ENCODE data around the gene ACSM6. TPM values are rescaled to one million over a fixed set of nuclear protein-coding genes. Genes with fewer than 3 reads are reported as not detected.

The ACSM6 gene
- total RNA-seq, 1 experiment from 2014 or later: not detected

- CTCF ChIA-PET: interaction anchor here (0.8 to 3.1 kb wide), 15 partner anchors 13 to 337 kb away, joined by 3 to 22 read pairs (median 5); partner anchors contain the start of gene PDLIM1
- ATAC-seq: peak; percentile 83
- no peaks in the 10 kb centered on the region for H3K27me3 Mint-ChIP-seq (ENCODE audit: low read depth)
- peak overlapping the region; percentile 23 for H3K4me3 Mint-ChIP-seq
- peaks cover 76% of the 10 kb centered on the region for H3K4me1 Mint-ChIP-seq
- H3K27ac Mint-ChIP-seq: peak overlapping the region; percentile 99
- no peaks in the 10 kb centered on the region for H3K9me3 Mint-ChIP-seq
- POLR2A ChIA-PET: interaction anchor here (0.6 to 1.1 kb wide), 6 partner anchors 9 to 106 kb away, joined by 3 to 7 read pairs (median 4); no protein-coding TSS in a partner anchor
- TF ChIP-seq IRF1 (CRISPR knock-in tag; IDR thresholded peaks at IDR 0.05): no peak
- peak; percentile 64; the same call in 1 of the 2 replicates for TF ChIP-seq TEAD1 (CRISPR knock-in tag; IDR thresholded peaks at IDR 0.05)
- peak; percentile 55; the same call in 1 of the 2 replicates for TF ChIP-seq ZNF281 (CRISPR knock-in tag; IDR thresholded peaks at IDR 0.05)
- TF ChIP-seq HMGA2 (CRISPR knock-in tag; IDR thresholded peaks at IDR 0.05): no peak
- peak; percentile 74; the same call in 1 of the 2 replicates for TF ChIP-seq ETV6 (CRISPR knock-in tag; IDR thresholded peaks at IDR 0.05)
- no peak for TF ChIP-seq AR (CRISPR knock-in tag; IDR thresholded peaks at IDR 0.05)
- no peak for TF ChIP-seq ZNF425 (CRISPR knock-in tag; conservative IDR thresholded peaks at IDR 0.05)
- TF ChIP-seq ZSCAN18 (CRISPR knock-in tag; IDR thresholded peaks at IDR 0.05): no peak
- no peak for TF ChIP-seq ARID4B (CRISPR knock-in tag; IDR thresholded peaks at IDR 0.05; ENCODE audit: borderline replicate concordance)
- no peak for TF ChIP-seq MAX (CRISPR knock-in tag; IDR thresholded peaks at IDR 0.05)
- no peak for TF ChIP-seq FOXJ3 (CRISPR knock-in tag; IDR thresholded peaks at IDR 0.05; ENCODE audit: borderline replicate concordance)
- 0 out of 2 replicates have a peak, but pooled peaks have one; percentile 5 for TF ChIP-seq SP1 (CRISPR knock-in tag; conservative IDR thresholded peaks at IDR 0.05)
- no peak for TF ChIP-seq GABPB1 (CRISPR knock-in tag; IDR thresholded peaks at IDR 0.05)
- no peak for DNase-seq (ENCODE audit: low spot score)
- H3K36me3 Mint-ChIP-seq: peaks cover 64% of the 10 kb centered on the region
Measured at GRCh38 chr10:95264227-95265051, 70.4 kb downstream of the ACSM6 start.

Measured in WTC11 (cell line).